ENCODE measurements around the gene CEP85. TPM values are rescaled to one million over a fixed set of nuclear protein-coding genes. Genes with fewer than 3 reads are reported as not detected.

The CEP85 gene
- polyA plus RNA-seq, 3 donors = 8.2 to 32.5 (median 10.9) TPM

DNA sequence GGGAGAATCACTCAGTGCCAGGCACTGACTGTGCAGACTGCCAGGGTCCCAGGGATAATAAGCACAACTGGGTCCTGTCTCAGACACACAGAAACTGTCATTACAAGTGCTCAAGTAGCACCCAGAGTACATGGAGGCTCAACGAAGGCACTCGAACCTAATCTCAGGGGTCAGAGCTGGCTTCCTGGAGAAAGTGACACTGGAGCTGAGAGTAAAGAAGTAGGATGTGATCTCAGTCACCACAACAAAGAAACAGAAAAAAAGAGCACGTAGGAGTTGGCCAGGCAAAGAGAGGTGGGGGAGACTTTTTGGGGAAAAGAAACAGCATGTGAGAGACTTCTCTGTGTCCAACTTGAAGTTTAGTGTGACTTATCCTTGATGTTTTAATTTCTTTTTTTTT is 42.3 kb upstream of the CEP85 start:
- H3K4me2 ChIP-seq (replicated peaks; ENCODE audit: extremely low read depth, low read length, poor library complexity, severe bottlenecking) = no peak overlapping the region
- DNase-seq = no peak
- peaks cover 2 to 3% (median 3%) of the 10 kb centered on the region in 3 donors for H3K27me3 Mint-ChIP-seq (ENCODE audit: low read depth in 3 of 3)
- no peak overlapping the region for H3K9ac ChIP-seq (ENCODE audit: insufficient read depth, low read length, poor library complexity, severe bottlenecking)
- H3K36me3 ChIP-seq (replicated peaks in 1 of 2; ENCODE audit: control insufficient read depth in 1 of 2, insufficient read depth in 2 of 2, low read length in 2 of 2) = no peaks in the 10 kb centered on the region
- H3K27me3 ChIP-seq (ENCODE audit: control insufficient read depth in 2 of 2, insufficient read depth in 2 of 2, low read length in 2 of 2) = no peaks in the 10 kb centered on the region
- no peaks in the 10 kb centered on the region for H3K9me3 Mint-ChIP-seq
- no peak overlapping the region for H3K4me3 Mint-ChIP-seq
- no peaks in the 10 kb centered on the region for H3K4me1 Mint-ChIP-seq
- H3K79me2 ChIP-seq (ENCODE audit: insufficient read depth, low read length) = no peaks in the 10 kb centered on the region
- no peak overlapping the region for H3K4me3 ChIP-seq (replicated peaks in 1 of 3; ENCODE audit: low read depth in 2 of 3, low read length in 3 of 3)
- TF ChIP-seq, protein P1, sequence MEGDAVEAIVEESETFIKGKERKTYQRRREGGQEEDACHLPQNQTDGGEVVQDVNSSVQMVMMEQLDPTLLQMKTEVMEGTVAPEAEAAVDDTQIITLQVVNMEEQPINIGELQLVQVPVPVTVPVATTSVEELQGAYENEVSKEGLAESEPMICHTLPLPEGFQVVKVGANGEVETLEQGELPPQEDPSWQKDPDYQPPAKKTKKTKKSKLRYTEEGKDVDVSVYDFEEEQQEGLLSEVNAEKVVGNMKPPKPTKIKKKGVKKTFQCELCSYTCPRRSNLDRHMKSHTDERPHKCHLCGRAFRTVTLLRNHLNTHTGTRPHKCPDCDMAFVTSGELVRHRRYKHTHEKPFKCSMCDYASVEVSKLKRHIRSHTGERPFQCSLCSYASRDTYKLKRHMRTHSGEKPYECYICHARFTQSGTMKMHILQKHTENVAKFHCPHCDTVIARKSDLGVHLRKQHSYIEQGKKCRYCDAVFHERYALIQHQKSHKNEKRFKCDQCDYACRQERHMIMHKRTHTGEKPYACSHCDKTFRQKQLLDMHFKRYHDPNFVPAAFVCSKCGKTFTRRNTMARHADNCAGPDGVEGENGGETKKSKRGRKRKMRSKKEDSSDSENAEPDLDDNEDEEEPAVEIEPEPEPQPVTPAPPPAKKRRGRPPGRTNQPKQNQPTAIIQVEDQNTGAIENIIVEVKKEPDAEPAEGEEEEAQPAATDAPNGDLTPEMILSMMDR (IDR thresholded peaks at IDR 0.05) = no peak
- no peak overlapping the region for H3K27ac ChIP-seq (ENCODE audit: low read depth in 1 of 2, low read length in 2 of 2)
- no peaks in the 10 kb centered on the region for H3K4me1 ChIP-seq (ENCODE audit: control insufficient read depth in 1 of 2, insufficient read depth in 2 of 2, low read length in 2 of 2)
- H3K36me3 Mint-ChIP-seq = no peaks in the 10 kb centered on the region
- no peaks in the 10 kb centered on the region for H4K20me1 ChIP-seq (ENCODE audit: insufficient read depth, low read length)
- no peak overlapping the region for H2AFZ ChIP-seq (ENCODE audit: insufficient read depth, low read depth, low read length, poor library complexity, severe bottlenecking)
- intact Hi-C loops (cut with micrococcal nuclease) = no loop called here
- H3K9me3 ChIP-seq (replicated peaks in 1 of 2; ENCODE audit: control insufficient read depth in 1 of 2, insufficient read depth in 1 of 2, low read length in 2 of 2) = no peaks in the 10 kb centered on the region
- no CpG with 5 or more reads among the region's 3 CpGs for WGBS (ENCODE audit: insufficient coverage)
- peak overlapping the region in 1 of 7 donors; percentile 12 for H3K27ac Mint-ChIP-seq

DNA sequence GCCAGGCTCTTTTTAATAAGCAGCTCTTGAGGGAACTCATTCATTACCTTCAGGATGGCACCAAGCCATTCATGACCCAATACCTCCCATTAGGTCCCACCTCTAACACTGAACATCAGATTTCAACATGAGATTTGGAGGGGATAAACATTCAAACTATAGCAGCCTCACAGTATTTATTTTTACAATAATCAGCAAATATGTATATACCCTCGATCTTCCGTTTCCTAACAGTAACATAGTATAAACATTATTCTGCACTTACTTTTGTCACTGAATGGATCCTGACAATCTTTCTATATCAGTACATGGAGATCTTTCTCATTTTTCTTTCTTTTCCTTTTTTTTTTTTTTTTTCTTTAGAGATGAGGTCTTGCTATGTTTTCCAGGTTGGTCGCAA is 38.2 kb upstream of the CEP85 start:
- Mint-ChIP-seq H3K27me3 (ENCODE audit: low read depth in 3 of 3) (peaks cover 5 to 10% (median 10%) of the 10 kb centered on the region in 3 donors), H3K9me3 (no peaks in the 10 kb centered on the region), H3K27ac (no peak overlapping the region), H3K4me3 (no peak overlapping the region), H3K4me1 (no peaks in the 10 kb centered on the region), H3K36me3 (no peaks in the 10 kb centered on the region)
- no peak overlapping the region for H3K27ac ChIP-seq (ENCODE audit: low read depth in 1 of 2, low read length in 2 of 2)
- no peak overlapping the region for H3K9ac ChIP-seq (ENCODE audit: insufficient read depth, low read length, poor library complexity, severe bottlenecking)
- H2AFZ ChIP-seq (ENCODE audit: insufficient read depth, low read depth, low read length, poor library complexity, severe bottlenecking) = no peak overlapping the region
- no peak overlapping the region for H3K4me2 ChIP-seq (replicated peaks; ENCODE audit: extremely low read depth, low read length, poor library complexity, severe bottlenecking)
- DNase-seq = no peak
- H3K27me3 ChIP-seq (ENCODE audit: control insufficient read depth in 2 of 2, insufficient read depth in 2 of 2, low read length in 2 of 2) = no peaks in the 10 kb centered on the region
- TF ChIP-seq, protein P1 (IDR thresholded peaks at IDR 0.05) = no peak
- no peaks in the 10 kb centered on the region for H3K79me2 ChIP-seq (ENCODE audit: insufficient read depth, low read length)
- intact Hi-C loops (cut with micrococcal nuclease) = no loop called here
- H4K20me1 ChIP-seq (ENCODE audit: insufficient read depth, low read length) = no peaks in the 10 kb centered on the region
- H3K36me3 ChIP-seq (replicated peaks in 1 of 2; ENCODE audit: control insufficient read depth in 1 of 2, insufficient read depth in 2 of 2, low read length in 2 of 2) = no peaks in the 10 kb centered on the region
- no CpG with 5 or more reads among the region's 3 CpGs for WGBS (ENCODE audit: insufficient coverage)
- H3K4me3 ChIP-seq (replicated peaks in 1 of 3; ENCODE audit: low read depth in 2 of 3, low read length in 3 of 3) = no peak overlapping the region
- no peaks in the 10 kb centered on the region for H3K9me3 ChIP-seq (replicated peaks in 1 of 2; ENCODE audit: control insufficient read depth in 1 of 2, insufficient read depth in 1 of 2, low read length in 2 of 2)
- no peaks in the 10 kb centered on the region for H3K4me1 ChIP-seq (ENCODE audit: control insufficient read depth in 1 of 2, insufficient read depth in 2 of 2, low read length in 2 of 2)

Data from CD14-positive monocyte (primary cell).